ENCODE data around the gene DCDC2.

GRCh38 chr6:24122139-24122538, 235.7 kb downstream of the DCDC2 start:
- TF ChIP-seq CTCF (IDR thresholded peaks at IDR 0.05; ENCODE audit: low read depth, low read length, missing input control) (no peak), JUND (IDR thresholded peaks at IDR 0.05) (no peak), REST (IDR thresholded peaks at IDR 0.05) (no peak), YY1 (IDR thresholded peaks at IDR 0.05) (no peak), RAD21 (IDR thresholded peaks at IDR 0.05) (no peak), ZBTB33 (IDR thresholded peaks at IDR 0.05) (no peak), GABPA (IDR thresholded peaks at IDR 0.05 in 1 of 2, conservative IDR thresholded peaks at IDR 0.05 in 1 of 2) (no peak), SP1 (IDR thresholded peaks at IDR 0.05) (no peak), HNF4A (conservative IDR thresholded peaks at IDR 0.05) (no peak), MAX (IDR thresholded peaks at IDR 0.05) (no peak), HNF4G (IDR thresholded peaks at IDR 0.05) (no peak), EGR1 (IDR thresholded peaks at IDR 0.05; ENCODE audit: low read depth in 2 of 2) (no peak), TAF1 (conservative IDR thresholded peaks at IDR 0.05) (no peak), ATF3 (IDR thresholded peaks at IDR 0.05) (no peak)

Measured in liver (tissue), 3 donors.